Natural killer cell (primary cell): ENCODE data around the gene MRO. TPM values are rescaled to one million over a fixed set of nuclear protein-coding genes. Genes with fewer than 3 reads are reported as not detected.
A peak's percentile ranks its signal among the peaks of the same experiment; 100 is the strongest.

Experiments used
- ATAC-seq, 3 donors: fragments of 150-1000 bp in 2 of 3; fragments of 200-7000 bp in 1 of 3; cut with Tn5 transposase; 1 replicate in 1 of 3; 2 replicates in 2 of 3; pipeline ENCODE4 v1.10.0; 2021; ENCODE audit warnings: mild to moderate bottlenecking in 2 of 3, moderate library complexity in 2 of 3
- DNase-seq, 2 donors: peaks; one replicate each; pipeline versions ENCODE4 v3.0.0 to v3.0.0-alpha.2; 2013 to 2021; ENCODE audit warnings: mixed read lengths in 1 of 2
- H3K27ac ChIP-seq: one replicate; pipeline ENCODE4 v1.5.1; 2013; ENCODE audit warnings: mild to moderate bottlenecking, low read length
- H3K27me3 ChIP-seq: one replicate; pipeline ENCODE4 v1.6.1; 2013; ENCODE audit warnings: low read length; ENCODE audit not compliant: control insufficient read depth, insufficient read depth
- H3K36me3 ChIP-seq: one replicate; pipeline ENCODE4 v1.6.1; 2013; ENCODE audit warnings: low read length; ENCODE audit not compliant: control insufficient read depth, insufficient read depth
- H3K4me1 ChIP-seq: one replicate; pipeline ENCODE4 v1.6.1; 2013; ENCODE audit warnings: low read length; ENCODE audit not compliant: control insufficient read depth, insufficient read depth
- H3K4me3 ChIP-seq: one replicate; pipeline ENCODE4 v1.5.1; 2013; ENCODE audit warnings: low read length
- H3K9me3 ChIP-seq: one replicate; pipeline ENCODE4 v1.6.1; 2013; ENCODE audit warnings: low read length; ENCODE audit not compliant: control insufficient read depth, insufficient read depth
- H3K27ac Mint-ChIP-seq, 2 donors: one replicate each; pipeline ENCODE4 v1.8.0; 2022; ENCODE audit warnings: mild to moderate bottlenecking in 2 of 2, mixed read lengths in 2 of 2, moderate library complexity in 1 of 2
- H3K27me3 Mint-ChIP-seq, 2 donors: one replicate each; pipeline ENCODE4 v1.8.0; 2022; ENCODE audit warnings: low read depth in 2 of 2, mixed read lengths in 2 of 2
- H3K36me3 Mint-ChIP-seq: one replicate; pipeline ENCODE4 v1.8.0; 2022; ENCODE audit warnings: mixed read lengths
- H3K4me1 Mint-ChIP-seq, 2 donors: one replicate each; pipeline ENCODE4 v1.8.0; 2022; ENCODE audit warnings: mixed read lengths in 2 of 2
- H3K4me3 Mint-ChIP-seq: one replicate; pipeline ENCODE4 v1.8.0; 2022; ENCODE audit warnings: mild to moderate bottlenecking, moderate library complexity, mixed read lengths
- H3K9me3 Mint-ChIP-seq, 2 donors: one replicate each; pipeline ENCODE4 v1.8.0; 2022; ENCODE audit warnings: mixed read lengths in 2 of 2
- WGBS: methylation state at CpG from one replicate; pipeline ENCODE4 v1.1.7; 2013; ENCODE audit warnings: missing lambda C conversion rate; ENCODE audit not compliant: insufficient coverage; 5-methylcytosine and 5-hydroxymethylcytosine counted together
- intact Hi-C: fragments of 100-400 bp; cut with micrococcal nuclease; formaldehyde crosslinking; loops from one replicate; pipeline ENCODE4 v1.14.2; 2022
- total RNA-seq, 4 donors: library from RNA; stranded (reverse); fragments of 120-200 nt in 1 of 4; gene quantifications; one replicate each; pipeline versions ENCODE4 v1.2.3 to v1.2.4, GENCODE V29; 2013 to 2022
- TF ChIP-seq, protein P1 (sequence below): fragments of 200-600 bp; IDR thresholded peaks from one replicate; pipeline ENCODE4 v1.8.0; 2022; ENCODE audit warnings: antibody characterized with exemption

The MRO gene
- total RNA-seq, 3 donors from 2014 or later (not counting 1 experiment from before 2014, with no cell fraction given) = not detected

DNA sequence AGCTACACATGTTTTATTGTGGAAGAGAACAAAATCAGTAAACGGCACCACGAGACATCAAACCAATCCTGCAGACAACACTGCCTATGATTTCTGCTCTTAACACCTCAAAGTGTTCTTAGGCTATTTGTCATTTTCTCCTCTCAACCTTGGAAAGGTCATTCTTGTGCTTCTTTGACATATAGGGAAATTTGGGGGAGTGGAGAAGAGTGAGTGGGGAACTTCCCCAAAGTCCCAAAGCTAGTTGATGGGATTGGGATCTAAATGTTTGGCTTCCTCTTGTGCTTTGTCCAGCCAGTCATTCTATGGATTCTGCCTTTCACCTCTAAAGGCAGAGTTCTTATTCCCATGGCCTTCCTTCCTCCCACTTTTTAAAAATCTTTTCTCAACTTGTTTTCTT, 5.8 kb upstream of the MRO start:
- Histone ChIP-seq H3K9me3 (no peaks in the 10 kb centered on the region), H3K27me3 (no peaks in the 10 kb centered on the region), H3K4me1 (no peaks in the 10 kb centered on the region), H3K4me3 (no peak overlapping the region), H3K36me3 (no peaks in the 10 kb centered on the region), H3K27ac (no peak overlapping the region)
- ATAC-seq (no peak), DNase-seq (no peak)
- WGBS = 87% methylated on average over 2 of the region's 2 CpGs
- Mint-ChIP-seq H3K27me3 (no peaks in the 10 kb centered on the region), H3K4me1 (no peaks in the 10 kb centered on the region), H3K9me3 (no peaks in the 10 kb centered on the region), H3K4me3 (no peak overlapping the region), H3K36me3 (no peaks in the 10 kb centered on the region), H3K27ac (no peak overlapping the region)
- intact Hi-C loops = loop anchor here (10.0 kb wide), 1 partner anchor 559 kb away; no protein-coding TSS in a partner anchor
- TF ChIP-seq, protein P1, sequence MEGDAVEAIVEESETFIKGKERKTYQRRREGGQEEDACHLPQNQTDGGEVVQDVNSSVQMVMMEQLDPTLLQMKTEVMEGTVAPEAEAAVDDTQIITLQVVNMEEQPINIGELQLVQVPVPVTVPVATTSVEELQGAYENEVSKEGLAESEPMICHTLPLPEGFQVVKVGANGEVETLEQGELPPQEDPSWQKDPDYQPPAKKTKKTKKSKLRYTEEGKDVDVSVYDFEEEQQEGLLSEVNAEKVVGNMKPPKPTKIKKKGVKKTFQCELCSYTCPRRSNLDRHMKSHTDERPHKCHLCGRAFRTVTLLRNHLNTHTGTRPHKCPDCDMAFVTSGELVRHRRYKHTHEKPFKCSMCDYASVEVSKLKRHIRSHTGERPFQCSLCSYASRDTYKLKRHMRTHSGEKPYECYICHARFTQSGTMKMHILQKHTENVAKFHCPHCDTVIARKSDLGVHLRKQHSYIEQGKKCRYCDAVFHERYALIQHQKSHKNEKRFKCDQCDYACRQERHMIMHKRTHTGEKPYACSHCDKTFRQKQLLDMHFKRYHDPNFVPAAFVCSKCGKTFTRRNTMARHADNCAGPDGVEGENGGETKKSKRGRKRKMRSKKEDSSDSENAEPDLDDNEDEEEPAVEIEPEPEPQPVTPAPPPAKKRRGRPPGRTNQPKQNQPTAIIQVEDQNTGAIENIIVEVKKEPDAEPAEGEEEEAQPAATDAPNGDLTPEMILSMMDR = no peak

DNA sequence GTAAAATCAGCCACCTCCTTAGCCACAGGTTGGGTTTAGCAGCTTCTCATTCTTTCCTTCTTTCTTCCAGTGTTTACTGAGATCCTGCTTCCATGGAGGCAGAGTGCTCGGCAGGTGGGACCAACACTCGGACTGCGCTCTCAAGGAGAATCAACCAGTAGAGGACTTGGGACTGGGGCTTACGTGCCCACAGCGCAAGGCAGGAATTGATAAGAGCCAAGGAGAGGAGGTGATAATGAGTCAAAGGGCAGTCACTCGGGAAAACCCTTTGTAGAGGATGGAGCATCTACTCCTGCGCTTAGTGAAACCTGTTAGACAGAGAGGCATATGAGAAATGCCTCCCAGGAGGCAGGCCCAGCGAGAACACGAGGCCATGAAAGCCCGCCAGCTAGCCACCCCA, 2.9 kb upstream of the MRO start:
- intact Hi-C loops = loop anchor here (10.0 kb wide), 1 partner anchor 562 kb away; no protein-coding TSS in a partner anchor
- H3K36me3 Mint-ChIP-seq = no peaks in the 10 kb centered on the region
- H3K27me3 Mint-ChIP-seq = no peaks in the 10 kb centered on the region
- H3K9me3 Mint-ChIP-seq = no peaks in the 10 kb centered on the region
- DNase-seq (no peak), ATAC-seq (no peak)
- TF ChIP-seq, protein P1 = no peak
- no peak overlapping the region for H3K27ac ChIP-seq
- peaks cover 11% of the 10 kb centered on the region for H3K4me1 ChIP-seq
- H3K9me3 ChIP-seq = no peaks in the 10 kb centered on the region
- H3K36me3 ChIP-seq = no peaks in the 10 kb centered on the region
- WGBS = 81% methylated on average over 9 of the region's 10 CpGs
- no peak overlapping the region for H3K4me3 Mint-ChIP-seq
- no peak overlapping the region for H3K27ac Mint-ChIP-seq
- no peak overlapping the region for H3K4me3 ChIP-seq
- no peaks in the 10 kb centered on the region for H3K4me1 Mint-ChIP-seq
- peaks cover 5% of the 10 kb centered on the region for H3K27me3 ChIP-seq

DNA sequence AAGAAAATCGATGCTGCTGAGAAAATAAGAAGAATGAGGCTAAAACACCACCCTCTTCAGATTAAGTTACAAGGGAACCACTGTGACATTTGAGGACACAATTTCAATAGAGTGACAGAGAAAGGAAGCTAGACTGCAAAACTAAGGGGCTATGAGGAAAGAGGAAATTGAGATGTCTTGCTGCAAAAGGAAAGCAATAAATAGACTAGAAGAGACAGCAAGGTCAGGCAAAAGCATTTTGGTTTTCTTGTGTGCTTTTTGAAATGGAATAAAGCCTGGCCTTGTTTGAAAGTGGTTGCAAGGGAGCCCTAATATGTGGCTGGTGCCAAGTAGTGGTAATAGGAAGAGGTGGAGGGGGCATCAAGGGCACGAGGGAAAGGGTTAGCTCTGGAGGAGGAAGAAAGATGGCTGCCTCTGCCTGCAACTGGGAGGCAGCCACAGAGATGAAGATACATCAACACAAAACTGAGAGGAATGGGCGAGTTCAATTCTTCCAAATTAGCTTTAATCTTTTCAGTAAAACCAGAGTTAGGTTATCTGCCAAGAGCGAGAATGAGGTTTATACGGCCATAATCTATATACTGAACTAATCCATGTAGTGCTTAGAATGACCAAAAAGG, 1.2 kb upstream of the MRO start:
- intact Hi-C loops = loop anchor here (1.0 to 10.0 kb wide), 2 partner anchors 230 to 564 kb away; no protein-coding TSS in a partner anchor
- no peak for ATAC-seq

More for the DNA sequence above, 1.2 kb upstream of the MRO start:
- Mint-ChIP-seq H3K4me3 (no peak overlapping the region), H3K4me1 (no peaks in the 10 kb centered on the region), H3K27ac (no peak overlapping the region), H3K36me3 (no peaks in the 10 kb centered on the region), H3K9me3 (no peaks in the 10 kb centered on the region), H3K27me3 (no peaks in the 10 kb centered on the region)
- 76% methylated on average over 3 of the region's 5 CpGs for WGBS
- TF ChIP-seq, protein P1 = no peak
- peaks cover 11% of the 10 kb centered on the region for H3K4me1 ChIP-seq
- no peaks in the 10 kb centered on the region for H3K36me3 ChIP-seq
- H3K27me3 ChIP-seq = peaks cover 5% of the 10 kb centered on the region
- no peaks in the 10 kb centered on the region for H3K9me3 ChIP-seq
- H3K27ac ChIP-seq = no peak overlapping the region
- H3K4me3 ChIP-seq = no peak overlapping the region
- peak in 1 of 2 donors; percentile 7 for DNase-seq
